Measurements from ENCODE around the gene RAB27A.
"Not testable (repeated sequence)": the region's sequence is repeated elsewhere in the genome, so short reads cannot be mapped to it uniquely, and the experiment has no call there.

RAB27A gene

GRCh38 chr15:55281517-55282228 lies 7.9 kb downstream of the RAB27A start:
- DNase-seq (ENCODE audit: low read depth in 2 of 2): no peak

GRCh38 chr15:55280589-55280988 lies 9.0 kb downstream of the RAB27A start:
- DNase-seq (ENCODE audit: low read depth in 2 of 2): not testable (repeated sequence)

GRCh38 chr15:55279746-55280351 lies 9.8 kb downstream of the RAB27A start:
- DNase-seq (ENCODE audit: low read depth in 2 of 2): peak in 1 of 2 donors; percentile 28

DNA sequence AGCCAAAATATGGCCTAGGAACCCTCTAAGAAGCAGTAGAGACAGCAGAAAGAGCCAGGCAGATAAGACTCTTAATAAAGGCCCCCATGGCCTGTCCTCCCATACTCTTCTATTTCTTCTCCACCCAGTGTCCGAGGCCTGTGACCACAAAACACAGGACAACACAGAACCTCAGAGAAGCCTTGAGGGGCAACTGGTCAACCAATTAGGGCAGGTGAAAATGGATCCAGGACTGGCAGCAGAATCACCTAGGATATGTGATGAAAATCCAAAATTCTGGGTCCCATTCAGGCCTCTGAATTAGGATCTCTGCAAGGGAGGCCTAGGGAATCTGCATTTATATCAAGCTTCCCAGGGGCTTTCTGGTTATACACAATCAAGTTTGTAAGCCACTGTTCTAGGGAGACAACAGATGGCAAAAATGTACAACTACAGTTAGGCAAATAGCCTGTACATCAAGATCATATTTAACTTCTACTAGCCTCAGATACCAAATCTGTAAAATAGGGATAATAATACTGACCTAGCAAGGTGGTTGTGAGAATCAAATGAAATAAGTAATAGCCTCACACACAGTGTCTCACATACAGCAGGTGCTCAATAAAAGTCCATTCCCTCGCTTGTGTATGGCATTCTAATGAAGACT lies 10.4 kb downstream of the RAB27A start:
- DNase-seq (ENCODE audit: low read depth in 2 of 2): no peak

DNA sequence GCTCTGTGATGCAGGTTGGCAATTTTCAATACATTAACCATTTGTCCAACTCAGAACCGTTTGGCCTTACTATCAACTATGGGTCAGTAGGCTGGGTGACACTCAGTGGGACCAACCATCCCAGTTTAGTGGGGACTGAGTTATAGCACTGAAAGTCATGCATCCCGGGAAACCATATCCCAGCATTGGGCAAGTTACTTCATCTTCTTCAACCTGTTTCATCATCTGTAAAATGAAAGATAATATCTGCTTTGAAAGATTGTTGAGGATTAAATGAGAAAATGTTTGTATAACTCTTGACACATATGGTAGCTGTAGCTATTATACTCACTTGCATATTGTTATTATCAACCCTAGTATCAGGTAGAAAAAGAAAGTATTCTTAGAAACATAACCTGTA lies 11.9 kb downstream of the RAB27A start:
- DNase-seq (ENCODE audit: low read depth in 2 of 2): no peak

GRCh38 chr15:55277116-55277564 lies 12.5 kb downstream of the RAB27A start:
- no peak for DNase-seq (ENCODE audit: low read depth in 2 of 2)

DNA sequence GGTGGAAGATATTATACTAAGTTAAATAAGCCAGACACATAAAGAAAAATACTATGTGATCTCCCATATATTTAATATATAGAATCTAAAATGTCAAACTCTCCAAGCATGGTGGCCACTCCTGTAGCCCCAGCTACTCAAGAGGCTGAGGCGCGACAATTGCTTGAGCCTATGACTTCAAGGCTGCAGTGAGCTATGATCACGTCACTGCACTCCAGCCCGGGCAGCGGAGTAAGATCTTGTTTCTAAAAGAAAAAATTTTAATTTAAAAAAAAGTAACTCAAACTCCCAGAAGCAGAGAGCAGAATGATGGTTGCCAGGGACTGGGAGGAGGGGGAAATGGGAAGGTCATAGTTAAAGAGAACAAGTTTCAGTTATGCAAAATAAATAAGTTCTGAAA lies 13.3 kb downstream of the RAB27A start:
- no peak for DNase-seq (ENCODE audit: low read depth in 2 of 2)

DNA sequence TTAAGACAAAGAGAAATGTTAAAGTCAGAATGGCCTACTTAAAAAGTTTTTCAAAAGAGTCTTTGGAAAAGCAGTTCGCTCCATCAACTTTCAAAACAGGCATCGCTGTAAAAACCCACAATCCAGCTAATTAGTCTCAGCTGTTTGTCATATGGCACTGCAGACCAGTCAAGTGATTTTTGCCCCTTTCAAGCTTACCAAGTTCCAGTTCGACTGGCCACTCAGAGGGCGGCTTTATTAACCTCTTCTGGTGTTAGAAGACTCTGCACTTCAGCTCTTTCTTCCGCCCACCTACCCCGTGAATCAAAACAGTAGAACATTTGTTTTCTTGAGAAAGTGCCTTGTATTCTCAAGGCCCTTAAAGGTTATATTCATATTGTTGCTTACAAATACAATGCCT lies 19.3 kb downstream of the RAB27A start:
- DNase-seq (ENCODE audit: low read depth in 2 of 2): no peak

GRCh38 chr15:55268176-55268695 lies 21.4 kb downstream of the RAB27A start:
- DNase-seq (ENCODE audit: low read depth in 2 of 2): no peak

- DNase-seq (ENCODE audit: low read depth in 2 of 2): peak; percentile 34 to 35
Observed at GRCh38 chr15:55267401-55268175, 22.0 kb downstream of the RAB27A start.

DNA sequence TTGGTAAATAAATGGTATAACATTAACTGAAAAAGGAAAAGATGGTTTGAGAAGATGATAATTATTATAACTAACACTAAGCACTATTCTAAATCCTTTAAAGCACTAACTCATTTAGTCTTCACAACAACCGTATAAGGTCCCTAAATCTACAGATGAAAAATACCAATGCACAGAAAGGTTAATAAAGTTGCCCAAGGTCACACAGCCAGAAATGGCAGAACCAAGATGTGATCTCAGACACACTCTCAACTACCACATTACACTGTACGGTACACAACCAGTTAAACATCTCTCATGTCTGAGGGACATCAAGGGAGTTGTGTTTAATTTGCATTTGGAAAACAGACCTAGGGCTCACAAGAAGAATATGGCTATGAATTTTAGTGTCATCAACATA lies 23.1 kb downstream of the RAB27A start:
- no peak for DNase-seq (ENCODE audit: low read depth in 2 of 2)

- no peak for DNase-seq (ENCODE audit: low read depth in 2 of 2)
Observed at GRCh38 chr15:55260562-55261131, 29.0 kb downstream of the RAB27A start.

- DNase-seq (ENCODE audit: low read depth in 2 of 2): no peak
Observed at GRCh38 chr15:55257938-55258337, 31.7 kb downstream of the RAB27A start.

DNA sequence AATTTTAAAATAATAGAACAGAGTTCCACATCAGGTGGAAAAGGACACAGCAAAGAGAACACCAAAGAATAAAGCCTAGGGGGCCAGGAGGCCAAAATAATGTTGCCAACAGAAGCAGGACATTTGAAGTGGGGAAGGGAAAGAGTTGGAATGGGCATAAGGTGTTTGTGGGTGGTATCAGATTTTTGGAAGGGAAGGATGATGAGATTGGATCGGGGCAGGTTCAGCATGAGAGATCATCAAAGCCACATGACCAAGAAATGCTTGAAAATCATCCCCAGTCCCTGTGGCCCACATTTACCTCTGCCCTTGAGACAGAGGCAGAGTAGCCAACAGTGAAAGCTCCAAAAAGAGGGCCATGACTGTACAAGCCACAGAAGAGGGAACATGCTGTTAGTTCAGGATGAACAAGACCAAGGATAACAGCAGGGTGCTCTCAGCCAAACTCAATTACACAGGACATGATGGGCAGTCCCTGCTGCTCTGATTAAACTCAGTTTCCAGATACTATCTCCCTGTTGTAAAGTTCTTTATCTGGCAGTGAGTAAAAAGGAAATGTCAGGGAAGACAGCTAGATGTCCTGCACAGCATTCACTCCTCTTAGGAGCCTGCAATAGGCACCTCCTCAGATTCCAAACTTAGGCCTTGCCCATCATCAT lies 32.5 kb downstream of the RAB27A start:
- no peak for DNase-seq (ENCODE audit: low read depth in 2 of 2)

DNA sequence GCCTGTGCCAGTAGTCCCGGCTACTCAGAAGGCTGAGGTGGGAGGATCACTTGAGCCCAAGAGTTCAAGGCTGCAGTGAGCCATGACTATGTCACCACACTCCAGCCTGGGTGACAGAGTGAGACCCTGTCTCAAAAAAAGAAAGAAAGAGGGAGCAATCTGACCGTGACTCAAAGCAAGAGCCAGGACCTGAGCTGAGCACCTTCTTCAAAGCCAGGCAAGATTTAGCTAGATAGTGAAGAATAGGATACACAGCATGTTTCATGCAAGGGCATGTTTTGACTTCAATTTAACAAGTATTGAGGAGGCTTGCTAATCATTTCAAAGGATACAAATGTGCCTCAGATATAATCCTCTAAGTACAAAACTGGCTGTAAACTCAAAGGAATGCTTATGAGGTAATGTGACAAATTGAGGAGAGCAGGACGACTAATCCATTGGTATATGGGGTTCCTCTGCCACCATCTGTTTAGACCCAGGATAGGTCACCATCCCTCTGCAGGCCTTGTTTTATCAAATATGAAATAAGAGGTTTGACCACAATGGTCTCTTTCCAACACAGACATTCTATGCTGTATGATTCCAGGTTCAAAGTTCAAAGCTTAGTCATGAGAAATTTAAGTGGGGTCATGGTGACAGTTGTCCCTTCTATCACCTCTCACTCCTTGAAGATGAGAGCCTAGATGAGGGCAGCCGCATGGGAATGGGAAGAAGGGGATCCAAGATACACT lies 33.2 kb downstream of the RAB27A start:
- DNase-seq (ENCODE audit: low read depth in 2 of 2): no peak

DNA sequence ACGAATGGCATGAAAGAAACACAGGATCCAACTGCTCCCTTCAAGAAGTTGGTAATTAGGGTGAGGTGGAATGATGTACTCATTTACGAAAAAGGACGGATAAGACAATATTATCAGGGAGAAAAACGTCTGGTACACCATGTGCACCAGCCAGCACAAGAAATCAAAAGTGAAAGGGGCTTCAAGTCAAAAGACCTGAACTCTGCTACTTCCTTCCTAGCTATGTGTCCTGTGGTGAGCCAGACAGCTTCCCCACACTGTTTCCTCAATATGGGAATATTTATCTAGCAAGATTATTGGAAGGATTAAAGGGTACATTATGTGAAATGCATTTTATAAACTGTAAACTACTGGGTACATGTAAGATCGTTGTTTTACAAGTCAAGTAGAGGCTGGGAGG lies 33.9 kb downstream of the RAB27A start:
- no peak for DNase-seq (ENCODE audit: low read depth in 2 of 2)

DNA sequence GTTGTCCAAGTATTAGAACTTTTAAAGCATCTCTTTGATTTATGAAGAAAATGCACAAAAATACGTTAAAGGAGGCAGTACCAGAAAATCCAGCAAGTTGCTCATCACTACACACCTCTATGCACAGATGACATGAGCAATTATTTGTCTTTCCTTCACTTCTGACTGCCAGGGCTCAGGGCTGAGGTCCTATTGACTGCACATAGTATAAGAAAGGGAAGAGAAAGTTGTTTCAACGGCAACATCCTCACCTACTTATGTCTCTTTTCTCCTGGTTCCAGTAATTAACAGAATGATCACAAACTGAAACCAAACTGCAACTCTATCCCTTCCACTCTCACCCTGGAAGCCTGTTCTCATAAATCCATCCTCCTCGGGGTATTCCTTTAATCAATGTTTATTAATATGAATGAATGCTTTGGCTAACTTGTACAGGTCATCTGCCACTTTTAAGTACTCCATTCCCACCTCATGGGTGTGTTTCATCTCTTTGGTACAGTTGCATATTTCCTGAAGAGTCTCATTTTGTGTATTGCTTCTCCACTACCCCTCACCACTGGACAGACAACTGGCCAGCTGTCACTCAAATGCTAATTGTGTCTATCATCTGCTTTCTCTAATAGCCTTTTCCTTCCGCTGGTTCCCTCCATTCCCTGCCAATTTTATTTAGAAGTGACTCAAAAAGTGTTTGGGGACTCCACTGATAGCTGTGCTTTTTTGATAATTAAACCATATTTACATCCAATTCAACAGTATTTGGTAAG lies 34.5 kb downstream of the RAB27A start:
- no peak for DNase-seq (ENCODE audit: low read depth in 2 of 2)

DNA sequence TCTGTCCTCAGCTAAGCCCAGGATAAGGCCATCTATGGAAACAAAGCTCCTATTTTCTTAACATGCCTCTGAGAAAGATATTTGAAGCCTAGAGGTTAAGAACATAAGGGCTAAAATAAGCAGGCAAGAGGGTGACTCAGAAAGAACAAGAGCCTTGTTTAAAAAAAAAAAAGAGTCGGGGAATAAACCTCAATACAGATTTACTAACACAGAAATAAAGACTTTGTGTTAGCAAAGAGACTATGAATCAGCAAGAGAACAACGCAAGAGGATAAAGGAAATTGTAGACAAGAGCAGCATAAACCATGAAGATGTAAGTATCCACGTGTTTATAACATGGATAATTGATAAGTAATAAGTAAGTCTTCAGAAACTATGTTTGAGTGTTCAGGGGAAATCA lies 36.0 kb downstream of the RAB27A start:
- DNase-seq (ENCODE audit: low read depth in 2 of 2): no peak

- not testable (repeated sequence) for DNase-seq (ENCODE audit: low read depth in 2 of 2)
Observed at GRCh38 chr15:55252201-55252600, 37.4 kb downstream of the RAB27A start.

- DNase-seq (ENCODE audit: low read depth in 2 of 2): no peak
Observed at GRCh38 chr15:55250941-55251340, 38.7 kb downstream of the RAB27A start.

Data from stimulated activated CD4-positive, alpha-beta T cell treated with anti-CD3 and anti-CD28 coated beads, Interleukin-1b, Interleukin-23, amount 100 ng/mL, for 4 hours (primary cell).